Body of pancreas (tissue), 4 donors: ENCODE data around the gene ANKRD22.

Experiments
- POLR2A ChIP-seq, 3 donors: fragments of 450-650 bp; IDR thresholded peaks; one replicate each; pipeline ENCODE4 v1.6.1; 2016; ENCODE audit warnings: antibody characterized with exemption in 3 of 3, mild to moderate bottlenecking in 2 of 3
- TF ChIP-seq, protein P1 (sequence below), 7 experiments: fragments of 450-650 bp in 4 of 7; fragments of 200-600 bp in 3 of 7; sonication (generic) in 3 of 7; IDR thresholded peaks; one replicate each; pipeline ENCODE4 v1.5.1; 2016 to 2019; ENCODE audit warnings: antibody characterized with exemption in 7 of 7

DNA sequence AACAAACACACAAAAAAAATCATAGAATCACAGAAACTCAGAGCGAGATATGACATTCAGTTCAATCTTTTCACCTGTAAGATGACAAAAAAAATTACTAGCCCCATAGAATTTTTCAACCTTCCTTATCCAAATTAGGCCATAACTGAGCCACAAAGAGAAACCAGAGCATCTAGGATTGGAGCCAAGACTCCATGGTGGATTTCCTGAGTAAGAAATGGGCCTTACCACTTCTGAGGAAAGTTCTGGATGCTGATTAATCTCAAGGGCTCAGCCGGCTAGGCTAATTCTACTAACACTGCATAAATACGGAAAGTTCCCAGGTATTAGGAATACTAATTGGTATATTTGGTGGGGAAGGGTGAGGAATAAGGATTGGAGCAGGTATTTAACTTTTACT is 32.4 kb downstream of the ANKRD22 start:
- TF ChIP-seq, protein P1, sequence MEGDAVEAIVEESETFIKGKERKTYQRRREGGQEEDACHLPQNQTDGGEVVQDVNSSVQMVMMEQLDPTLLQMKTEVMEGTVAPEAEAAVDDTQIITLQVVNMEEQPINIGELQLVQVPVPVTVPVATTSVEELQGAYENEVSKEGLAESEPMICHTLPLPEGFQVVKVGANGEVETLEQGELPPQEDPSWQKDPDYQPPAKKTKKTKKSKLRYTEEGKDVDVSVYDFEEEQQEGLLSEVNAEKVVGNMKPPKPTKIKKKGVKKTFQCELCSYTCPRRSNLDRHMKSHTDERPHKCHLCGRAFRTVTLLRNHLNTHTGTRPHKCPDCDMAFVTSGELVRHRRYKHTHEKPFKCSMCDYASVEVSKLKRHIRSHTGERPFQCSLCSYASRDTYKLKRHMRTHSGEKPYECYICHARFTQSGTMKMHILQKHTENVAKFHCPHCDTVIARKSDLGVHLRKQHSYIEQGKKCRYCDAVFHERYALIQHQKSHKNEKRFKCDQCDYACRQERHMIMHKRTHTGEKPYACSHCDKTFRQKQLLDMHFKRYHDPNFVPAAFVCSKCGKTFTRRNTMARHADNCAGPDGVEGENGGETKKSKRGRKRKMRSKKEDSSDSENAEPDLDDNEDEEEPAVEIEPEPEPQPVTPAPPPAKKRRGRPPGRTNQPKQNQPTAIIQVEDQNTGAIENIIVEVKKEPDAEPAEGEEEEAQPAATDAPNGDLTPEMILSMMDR (IDR thresholded peaks at IDR 0.05) = no peak
- no peak for TF ChIP-seq POLR2A (IDR thresholded peaks at IDR 0.05)
